Amygdala (tissue), 56 donors: Measurements from ENCODE around the gene USP46.

ENCODE experiments used
- DNase-seq, 56 donors: peaks; one replicate each; lab custom pipeline; 2025; lab: John Stamatoyannopoulos, UW

Gene USP46

GRCh38 chr4:52577624-52577962 lies 81.5 kb downstream of the USP46 start:
- DNase-seq: no peak

GRCh38 chr4:52576961-52577623 lies 82.0 kb downstream of the USP46 start:
- DNase-seq: no peak

- no peak for DNase-seq
These were observed 82.8 kb downstream of the USP46 start for GRCh38 chr4:52576326-52576725.

- no peak for DNase-seq
These were observed 83.7 kb downstream of the USP46 start for GRCh38 chr4:52575406-52575805.

- DNase-seq: no peak
These were observed 85.1 kb downstream of the USP46 start for GRCh38 chr4:52574036-52574435.

- DNase-seq: no peak
These were observed 85.5 kb downstream of the USP46 start for GRCh38 chr4:52573551-52573950.

- DNase-seq: no peak
These were observed 86.1 kb downstream of the USP46 start for GRCh38 chr4:52572936-52573485.

- DNase-seq: no peak
These were observed 90.8 kb downstream of the USP46 start for GRCh38 chr4:52568351-52568750.

- no peak for DNase-seq
These were observed 92.7 kb downstream of the USP46 start for GRCh38 chr4:52566136-52567031.

GRCh38 chr4:52560844-52561280 lies 98.2 kb downstream of the USP46 start:
- DNase-seq: peak in 7 of 56 donors; percentile 2 to 40 (median 13)

GRCh38 chr4:52555356-52555716 lies 103.8 kb downstream of the USP46 start:
- DNase-seq: no peak

- DNase-seq: no peak
These were observed 104.3 kb downstream of the USP46 start for GRCh38 chr4:52554612-52555355.

GRCh38 chr4:52552778-52553177 lies 106.3 kb downstream of the USP46 start:
- DNase-seq: no peak

GRCh38 chr4:52551487-52551886 lies 107.6 kb downstream of the USP46 start:
- peak in 14 of 56 donors; percentile 1 to 46 (median 12) for DNase-seq

GRCh38 chr4:52550186-52550585 lies 108.9 kb downstream of the USP46 start:
- DNase-seq: no peak

GRCh38 chr4:52548818-52549570 lies 110.1 kb downstream of the USP46 start:
- DNase-seq: no peak

GRCh38 chr4:52546449-52546848 lies 112.7 kb downstream of the USP46 start:
- no peak for DNase-seq

GRCh38 chr4:52545099-52546069 lies 113.7 kb downstream of the USP46 start:
- peak in 44 of 56 donors; percentile 2 to 73 (median 22) for DNase-seq
